ENCODE measurements around the gene SLC25A36.
A peak's percentile ranks its signal among the peaks of the same experiment; 100 is the strongest.

Gene SLC25A36, protein sequence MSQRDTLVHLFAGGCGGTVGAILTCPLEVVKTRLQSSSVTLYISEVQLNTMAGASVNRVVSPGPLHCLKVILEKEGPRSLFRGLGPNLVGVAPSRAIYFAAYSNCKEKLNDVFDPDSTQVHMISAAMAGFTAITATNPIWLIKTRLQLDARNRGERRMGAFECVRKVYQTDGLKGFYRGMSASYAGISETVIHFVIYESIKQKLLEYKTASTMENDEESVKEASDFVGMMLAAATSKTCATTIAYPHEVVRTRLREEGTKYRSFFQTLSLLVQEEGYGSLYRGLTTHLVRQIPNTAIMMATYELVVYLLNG
- total RNA-seq: 61.8 to 185 (median 105) reads per million in 4 donors

DNA sequence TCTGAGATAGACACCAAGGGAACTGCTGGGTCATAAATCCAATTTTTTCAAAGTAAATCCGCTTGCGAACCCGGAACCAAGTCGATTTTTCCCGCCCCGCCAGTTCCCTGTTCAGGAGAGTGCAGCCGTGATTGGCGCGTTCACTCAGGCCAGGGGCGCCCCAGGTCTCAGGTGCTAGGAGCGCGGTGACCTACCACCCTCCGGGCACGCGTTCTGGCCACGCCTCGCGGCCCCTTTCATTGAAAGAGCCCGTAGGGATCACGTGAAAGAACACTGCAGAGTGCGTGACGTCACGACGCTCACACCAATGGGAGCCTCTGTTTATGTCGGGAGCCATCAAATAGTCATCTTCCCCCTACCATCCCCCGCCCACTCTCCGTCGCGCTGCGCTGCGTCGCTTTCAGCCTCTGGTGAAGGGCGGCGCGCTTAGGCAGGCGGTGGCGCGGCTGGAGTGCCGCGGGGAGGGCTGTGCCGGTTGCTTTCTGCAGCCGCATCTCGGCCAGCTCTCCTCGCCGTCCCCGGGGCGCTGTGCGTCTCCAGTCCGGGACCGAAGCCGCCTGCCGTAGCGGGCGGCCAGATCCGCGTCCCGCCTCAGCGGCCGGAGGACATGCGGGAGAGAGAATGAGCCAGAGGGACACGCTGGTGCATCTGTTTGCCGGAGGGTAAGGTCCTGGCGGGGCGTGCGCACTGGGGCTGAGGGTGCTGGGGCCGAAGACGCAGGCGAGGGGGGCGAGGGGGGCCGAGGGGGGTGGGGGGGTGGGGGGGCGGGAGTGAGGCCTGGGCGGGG is at the start of gene SLC25A36:
Gene SLC25A36 (plus strand): TSS at position 403 of the 787 bp plus-strand sequence. CDS start 219 bp downstream, at position 622.
- peak; percentile 84 to 98 (median 92) for DNase-seq

DNA sequence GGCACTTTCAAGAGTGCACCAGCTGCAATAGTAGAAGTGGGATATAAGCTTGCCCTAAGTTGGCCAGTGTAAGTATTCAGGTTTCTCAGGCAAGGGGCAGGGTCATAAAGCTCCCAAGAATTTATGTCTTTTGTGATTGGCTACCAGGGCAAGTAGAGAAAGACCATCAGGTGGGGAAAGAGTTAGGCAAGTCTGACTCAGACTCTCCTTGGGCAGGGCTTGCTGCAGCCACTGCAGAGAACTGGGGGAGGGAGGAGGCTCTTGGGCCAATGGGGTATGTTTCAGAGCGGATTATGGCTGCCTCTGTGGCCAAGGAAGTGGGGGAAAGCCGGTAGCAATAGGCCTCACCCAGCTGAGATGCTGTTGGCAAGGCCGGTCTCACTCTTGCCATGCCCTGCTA is 44.6 kb upstream of the SLC25A36 start:
- no peak for DNase-seq

DNA sequence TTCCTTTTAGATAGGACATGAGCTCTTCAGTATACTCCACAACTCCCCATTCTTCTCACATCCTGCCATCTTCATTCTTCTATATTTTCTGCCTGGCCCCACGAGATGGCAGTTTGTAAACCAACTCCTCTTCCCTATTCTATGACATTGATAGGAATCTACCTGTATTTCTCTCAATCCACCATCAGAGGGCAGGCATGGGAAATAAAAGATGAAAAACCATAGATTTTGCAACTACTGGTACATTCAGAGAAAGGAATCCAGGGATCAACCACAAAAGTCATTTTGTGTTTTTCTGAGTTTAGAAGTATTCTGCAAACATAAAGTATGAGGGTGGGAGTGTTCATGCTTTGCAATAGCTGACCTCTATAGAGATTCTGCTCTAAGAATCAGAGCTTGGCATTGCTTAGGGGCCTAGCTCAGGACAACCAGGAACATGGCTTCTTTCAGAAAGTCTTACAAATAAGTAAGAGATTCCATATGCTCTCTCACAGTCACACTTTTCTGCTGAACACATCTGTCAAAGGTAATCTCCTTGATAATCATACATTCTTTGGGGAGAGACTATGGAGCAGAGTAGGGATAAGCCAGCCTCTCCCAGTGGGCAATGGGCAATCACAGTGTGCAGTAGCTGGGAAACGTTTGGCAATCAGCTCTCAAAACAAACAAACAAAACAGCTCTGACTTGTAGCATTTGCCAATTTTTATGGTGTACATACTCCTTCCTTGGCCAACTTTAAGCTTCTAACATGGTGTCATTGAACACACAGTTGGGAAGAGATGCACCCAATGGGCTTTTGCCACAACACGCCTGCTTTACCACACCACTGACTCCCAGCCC is 43.1 kb upstream of the SLC25A36 start:
- DNase-seq: peak in 2 of 5 donors; percentile 17 to 28

DNA sequence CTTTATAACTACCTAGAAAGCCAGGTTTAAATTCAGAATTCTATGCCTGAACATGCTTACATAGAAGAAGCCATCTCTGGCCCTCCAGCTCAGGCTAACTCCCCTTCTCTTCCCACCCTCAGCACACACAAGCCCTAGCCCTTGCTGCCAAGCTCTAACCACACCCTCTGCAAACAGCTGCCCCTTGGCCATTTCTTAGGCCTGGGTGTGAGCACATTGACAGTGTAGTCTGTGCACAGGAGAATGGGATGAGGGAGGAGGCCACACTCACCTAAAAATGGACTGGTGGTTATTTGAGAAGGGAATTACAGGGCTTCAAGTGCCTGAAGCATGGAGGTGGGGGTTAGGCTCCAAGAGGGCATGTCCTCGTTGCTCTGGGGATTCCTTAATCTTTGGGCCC is 42.3 kb upstream of the SLC25A36 start:
- DNase-seq: no peak

DNA sequence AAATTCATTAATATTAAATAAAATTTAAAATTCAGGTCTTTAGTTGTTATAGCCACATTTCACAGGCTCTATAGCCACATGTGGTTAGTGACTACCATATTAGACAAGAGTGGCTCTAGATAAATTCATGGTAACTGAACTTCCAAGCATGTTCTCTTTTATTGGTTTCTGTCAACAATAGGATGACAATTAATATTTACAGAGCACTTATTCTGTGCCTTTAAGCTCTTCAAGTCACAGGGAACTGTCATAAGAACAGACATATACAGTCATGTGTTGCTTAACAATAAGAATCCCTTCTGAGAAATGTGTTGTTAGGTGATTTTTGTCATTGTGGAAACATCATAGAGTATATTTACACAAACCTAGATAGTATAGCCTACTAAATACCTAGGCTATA is 38.8 kb upstream of the SLC25A36 start:
- DNase-seq: no peak

DNA sequence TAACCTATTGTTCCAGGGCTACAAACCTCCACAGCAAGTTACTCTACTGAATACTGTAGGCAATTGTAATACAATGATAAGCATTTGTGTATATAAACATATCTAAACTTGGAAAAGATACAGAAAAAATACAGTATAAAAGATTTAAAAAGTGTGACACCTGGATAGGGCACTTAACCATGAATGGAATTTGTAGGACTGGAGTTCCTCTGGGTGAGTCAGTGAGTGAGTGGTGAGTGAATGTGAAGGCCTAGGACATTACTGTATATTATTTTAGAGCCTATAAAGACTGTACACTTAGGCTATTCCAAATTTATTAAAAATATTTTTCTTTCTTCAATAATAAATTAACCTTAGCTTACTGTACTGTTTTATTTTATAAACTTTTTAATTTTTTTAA is 38.4 kb upstream of the SLC25A36 start:
- no peak for DNase-seq

DNA sequence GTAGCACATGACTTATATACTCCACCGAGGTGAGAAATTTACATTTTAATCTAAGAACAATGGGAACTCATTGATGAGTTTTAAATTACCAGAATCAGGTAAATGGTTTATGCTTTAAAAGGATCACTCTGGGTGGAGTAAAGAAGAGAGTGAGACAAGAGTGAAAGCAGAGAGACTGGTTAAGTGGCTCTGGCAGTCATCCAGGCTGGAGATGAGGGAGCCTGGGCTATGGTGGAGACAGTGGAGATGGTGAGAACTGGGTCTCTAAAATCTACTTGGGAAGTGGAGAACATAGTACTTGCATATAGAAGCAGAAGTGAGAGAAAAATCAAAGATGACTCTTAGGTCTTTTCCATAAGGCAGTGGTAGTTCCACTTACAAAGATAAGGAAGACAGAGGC is 37.1 kb upstream of the SLC25A36 start:
- DNase-seq: no peak

DNA sequence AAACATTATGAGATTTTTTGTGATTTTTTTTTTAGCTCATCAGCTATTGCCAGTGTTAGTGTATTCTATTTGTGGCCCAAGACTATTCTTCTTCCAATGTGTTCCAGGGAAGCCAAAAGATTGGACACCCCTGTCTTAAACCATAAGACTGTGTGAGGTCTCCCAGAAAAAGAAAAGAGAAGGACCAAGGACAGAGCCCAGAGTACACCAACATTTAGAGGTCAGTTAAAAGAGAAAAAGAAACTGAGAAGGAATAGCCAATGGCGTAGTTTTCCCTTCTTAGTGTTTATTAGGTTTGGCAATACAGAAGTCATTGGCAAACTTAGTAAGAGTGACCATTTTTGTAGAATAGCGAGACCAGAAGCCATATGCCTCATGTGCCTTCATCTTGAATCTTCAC is 36.1 kb upstream of the SLC25A36 start:
- no peak for DNase-seq

DNA sequence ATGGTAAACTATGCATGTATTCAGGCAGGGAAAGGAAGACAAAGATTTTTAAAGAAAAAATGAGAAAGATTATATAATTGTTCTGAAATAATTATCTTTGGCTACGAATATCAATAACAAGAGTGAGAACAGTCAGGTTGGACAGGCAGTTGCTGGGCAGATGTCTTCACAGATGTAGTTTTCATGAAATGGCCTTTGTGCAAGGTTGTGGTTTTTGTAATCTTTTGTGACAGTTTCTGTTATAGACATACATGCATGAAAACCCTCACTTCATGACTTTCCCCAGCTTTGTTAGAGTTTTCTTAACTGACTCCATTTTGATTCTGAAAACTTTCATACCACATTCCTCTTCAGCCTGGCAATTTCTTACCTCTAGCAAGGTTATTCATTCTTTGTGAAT is 34.9 kb upstream of the SLC25A36 start:
- DNase-seq: no peak

DNA sequence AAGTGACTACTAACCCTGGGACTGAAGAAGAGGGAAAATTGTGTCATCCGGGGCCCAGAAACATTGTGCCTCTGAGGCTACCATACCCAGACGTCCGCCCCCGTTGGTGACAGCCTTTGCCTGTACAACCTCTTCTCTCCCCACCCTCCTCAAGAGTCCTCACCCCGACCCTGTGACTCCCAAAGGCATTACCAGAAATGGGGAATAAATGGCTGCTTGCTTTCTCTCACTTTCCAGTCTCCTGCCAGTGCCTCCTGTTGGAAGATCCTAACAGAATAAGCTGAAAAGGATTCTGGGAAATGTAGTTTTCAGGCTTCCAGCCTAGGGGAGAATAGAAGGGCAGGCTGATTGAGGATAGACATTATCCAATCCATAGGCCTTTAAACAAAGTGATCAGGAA is 30.8 kb upstream of the SLC25A36 start:
- no peak for DNase-seq

DNA sequence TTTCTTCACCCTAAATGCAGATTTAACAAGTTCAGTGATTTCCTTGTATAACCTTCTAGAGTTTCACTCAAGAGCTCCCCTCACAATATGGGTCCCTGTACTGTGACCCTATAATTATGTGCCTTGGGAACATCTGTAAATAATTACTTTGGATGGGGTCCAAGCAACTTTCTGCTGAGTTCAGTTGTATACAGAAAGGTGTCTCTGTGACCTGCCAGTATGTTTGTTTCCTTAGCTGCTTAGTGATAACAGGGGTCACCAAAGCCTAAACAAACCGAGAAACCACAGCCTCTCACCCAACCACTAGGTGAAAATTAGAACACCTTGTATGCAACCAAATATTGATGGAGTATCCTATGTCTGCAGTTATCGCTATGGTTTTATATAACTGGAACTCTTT is 29.8 kb upstream of the SLC25A36 start:
- DNase-seq: no peak

DNA sequence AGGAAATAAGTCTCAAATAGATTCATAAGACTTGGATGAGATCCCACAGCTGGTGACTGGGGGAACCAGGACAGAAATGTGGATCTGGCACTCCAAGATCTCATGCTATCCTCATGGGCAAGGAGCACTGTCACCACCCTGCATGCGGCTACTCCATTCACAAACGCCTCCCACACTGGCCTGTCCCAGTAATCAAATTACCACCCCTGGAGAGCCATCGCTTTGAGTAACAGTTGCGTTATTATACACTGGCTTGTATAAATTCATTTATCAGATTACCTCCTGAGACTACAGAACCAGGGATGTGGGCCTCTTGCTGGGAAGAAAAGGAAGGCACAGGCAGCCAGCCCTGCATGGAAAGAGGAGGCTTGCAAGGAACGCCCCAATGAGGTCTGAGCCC is 27.9 kb upstream of the SLC25A36 start:
- no peak for DNase-seq

DNA sequence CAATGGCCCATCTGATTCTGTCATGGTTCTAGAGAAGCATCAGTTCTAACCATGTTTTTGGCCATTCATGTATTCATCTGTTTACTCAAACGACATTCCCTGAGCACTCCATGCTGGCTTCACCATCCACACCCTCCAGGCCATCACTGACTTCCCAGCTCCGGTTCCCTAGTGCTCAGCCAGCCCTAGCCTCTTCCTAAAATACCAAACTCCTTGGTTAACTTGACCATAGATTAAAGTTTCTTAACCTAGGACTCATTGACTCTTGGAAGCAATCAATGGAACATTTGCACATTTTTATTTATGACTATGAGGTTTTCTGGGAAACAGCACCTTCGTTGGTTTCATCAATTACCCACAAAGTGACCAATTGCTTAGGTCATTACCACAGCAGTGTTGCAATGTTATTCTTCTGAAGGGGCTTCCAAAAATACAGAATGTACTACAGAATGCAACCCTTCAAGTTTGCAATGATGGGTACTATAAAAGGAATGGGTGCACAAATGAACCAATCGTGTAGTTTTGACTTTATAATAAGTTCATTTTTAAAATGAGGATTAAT is 27.2 kb upstream of the SLC25A36 start:
- DNase-seq: no peak

DNA sequence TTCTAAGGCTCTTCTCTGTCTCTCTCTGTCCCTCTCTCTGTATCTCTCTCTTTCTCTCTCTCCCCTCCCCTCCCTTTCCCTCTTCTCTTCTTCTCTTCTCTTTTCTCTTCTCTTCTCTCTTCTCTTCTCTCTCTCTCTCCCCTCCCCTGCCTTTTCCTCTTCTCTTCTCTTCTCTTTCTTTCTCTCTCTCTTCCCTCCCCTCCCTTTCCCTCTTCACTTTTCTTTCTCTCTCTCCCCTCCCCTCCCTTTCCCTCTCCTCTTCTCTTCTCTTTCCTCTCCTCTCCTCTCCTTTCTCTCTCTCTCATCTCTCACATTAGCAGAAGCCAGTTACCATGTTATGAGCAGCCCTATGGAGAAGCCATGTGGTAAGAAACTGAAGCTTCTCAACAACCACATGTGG is 25.0 kb upstream of the SLC25A36 start:
- no peak for DNase-seq

DNA sequence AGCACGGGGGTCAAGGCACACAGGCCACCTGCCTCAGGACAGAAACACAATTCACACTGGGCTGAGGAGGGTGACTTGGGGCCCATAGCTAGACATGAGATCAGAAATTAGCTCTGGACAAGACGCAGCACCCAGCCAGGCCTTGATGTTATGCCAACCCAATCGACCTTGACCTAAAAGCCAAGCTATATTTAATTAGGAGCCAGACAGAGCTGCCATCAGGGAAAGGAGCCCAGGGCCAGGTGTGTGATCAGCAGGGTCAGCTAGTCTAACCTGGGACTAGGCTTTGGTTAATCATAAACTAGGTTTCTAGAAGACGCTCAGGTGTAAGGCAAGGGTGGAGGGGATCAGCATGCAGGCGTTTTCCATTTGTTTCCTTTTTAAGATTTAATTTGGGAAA is 23.9 kb upstream of the SLC25A36 start:
- DNase-seq: no peak

DNA sequence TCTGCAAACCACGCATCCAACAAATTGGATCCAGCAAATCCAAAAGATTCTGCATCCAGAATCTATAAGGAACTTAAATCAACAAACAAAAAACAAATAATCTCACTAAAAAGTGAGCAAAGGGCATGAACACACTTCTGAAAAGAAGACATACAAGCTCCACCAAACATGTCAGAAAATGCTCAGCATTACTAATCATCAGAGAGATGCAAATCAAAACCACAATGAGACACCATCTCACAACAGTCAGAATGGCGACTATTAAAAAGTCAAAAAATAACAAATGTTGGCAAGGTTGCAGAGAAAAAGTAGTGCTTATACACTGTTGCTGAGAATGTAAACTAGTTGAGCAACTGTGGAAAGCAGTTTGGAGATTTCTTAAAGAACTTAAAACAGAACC is 21.6 kb upstream of the SLC25A36 start:
- no peak for DNase-seq

DNA sequence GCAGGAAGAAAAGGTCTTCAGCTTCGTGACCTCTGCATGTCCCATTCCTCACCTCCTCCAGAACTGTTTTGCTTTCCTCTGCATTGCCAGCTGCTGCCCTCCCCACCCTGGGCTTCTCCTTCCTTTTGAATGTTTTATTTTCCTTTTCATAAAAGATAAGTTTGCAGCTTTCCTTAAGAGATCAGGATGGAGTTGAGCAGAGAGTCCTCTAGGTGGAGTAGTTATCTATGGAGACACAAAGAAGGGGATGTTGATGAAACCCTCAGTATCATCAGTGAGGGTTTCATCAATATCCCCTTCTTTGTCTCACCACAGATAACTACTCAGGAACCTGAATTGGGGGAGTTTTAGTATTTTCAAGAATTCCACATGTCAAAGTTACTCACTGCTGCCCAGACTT is 19.0 kb upstream of the SLC25A36 start:
- DNase-seq: no peak

DNA sequence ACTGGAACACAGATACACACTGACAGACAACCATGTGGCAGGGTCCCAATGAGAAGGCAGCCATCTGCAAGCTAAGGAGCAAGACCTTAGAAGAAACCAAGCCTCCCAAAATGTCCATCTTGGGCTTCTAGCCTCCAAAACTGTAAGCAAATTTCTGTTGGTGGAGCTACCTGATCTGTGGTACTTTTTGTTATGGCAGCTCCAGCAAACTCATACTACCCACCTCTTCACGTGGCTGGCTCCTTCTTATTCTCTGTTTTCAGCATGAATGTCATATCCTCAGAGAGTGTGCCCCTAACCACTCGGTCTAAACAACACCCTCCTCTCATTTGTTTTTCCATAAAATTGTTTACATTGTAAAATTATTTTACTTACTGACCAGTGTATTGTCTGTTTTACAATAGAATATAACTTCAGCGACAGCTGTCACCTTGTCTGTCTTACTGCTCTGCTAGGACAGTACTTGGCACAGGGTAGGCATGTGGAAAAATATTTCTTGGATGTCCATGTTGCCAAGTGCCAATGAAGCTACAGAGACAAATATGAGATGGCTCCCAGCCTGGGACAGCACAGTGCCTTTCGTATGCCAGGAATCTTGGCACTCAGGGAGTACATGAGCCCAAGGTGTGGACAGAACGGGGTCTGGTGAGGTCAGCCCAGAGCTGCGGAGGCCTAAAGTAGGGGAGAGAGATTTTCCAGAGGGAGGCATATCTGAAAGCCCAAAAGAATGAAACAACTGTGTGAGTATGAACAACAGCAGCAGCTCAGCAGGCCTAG is 17.4 kb upstream of the SLC25A36 start:
- no peak for DNase-seq

DNA sequence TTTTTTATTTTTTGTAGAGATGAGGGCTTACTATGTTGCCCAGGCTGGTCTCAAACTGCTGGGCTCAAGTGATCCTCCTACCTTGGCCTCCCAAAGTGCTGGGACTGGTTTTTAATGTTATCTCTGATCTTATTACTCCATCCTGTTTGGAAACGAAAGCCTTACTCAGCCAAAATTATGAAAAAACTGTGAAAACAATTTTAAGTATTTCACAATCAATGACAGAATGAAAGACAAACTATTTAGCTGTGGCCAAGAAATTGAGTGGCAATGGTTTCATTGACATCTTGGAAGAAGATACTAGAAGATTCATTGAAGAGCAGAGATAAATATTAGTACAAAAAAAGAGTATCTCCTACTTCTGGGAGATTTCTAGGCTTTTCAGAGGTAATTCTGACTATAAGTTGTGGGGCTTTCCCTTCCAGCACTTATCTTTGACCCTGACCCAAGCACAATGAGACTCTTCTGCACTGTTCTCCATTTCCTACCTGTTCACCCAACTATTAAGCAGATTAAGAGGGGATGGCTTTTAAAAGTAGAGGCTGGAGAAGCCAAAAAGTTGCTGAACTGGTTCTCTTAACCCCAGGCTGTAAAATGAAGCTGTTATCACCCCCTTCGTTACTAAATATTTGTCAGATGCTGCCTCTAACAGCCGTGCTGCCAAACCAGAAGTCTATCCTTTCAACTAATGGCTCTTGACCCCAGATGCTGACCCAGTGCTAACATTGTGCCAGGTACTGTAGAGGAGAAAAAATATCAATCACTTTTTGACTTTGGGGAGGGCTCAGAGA is 14.2 kb upstream of the SLC25A36 start:
- no peak for DNase-seq

DNA sequence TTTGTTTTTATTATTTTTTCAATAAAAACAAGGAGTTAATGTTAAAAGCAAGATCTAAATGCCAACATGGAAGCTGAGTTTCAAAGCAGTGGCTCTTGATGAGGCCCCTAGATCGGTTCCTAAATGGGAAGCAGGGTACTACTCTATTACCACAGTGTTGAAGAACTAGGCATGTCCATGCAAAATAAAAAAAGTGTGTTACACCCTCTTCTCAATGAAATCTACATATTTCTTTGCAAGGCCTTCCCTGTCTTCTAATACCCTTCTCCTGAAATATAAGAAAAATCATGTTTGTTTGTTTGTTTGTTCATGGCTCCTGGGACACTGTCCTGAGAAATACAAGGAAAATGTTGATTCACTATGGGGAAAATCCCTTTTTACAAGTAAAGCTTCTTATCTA is 12.2 kb upstream of the SLC25A36 start:
- no peak for DNase-seq

DNA sequence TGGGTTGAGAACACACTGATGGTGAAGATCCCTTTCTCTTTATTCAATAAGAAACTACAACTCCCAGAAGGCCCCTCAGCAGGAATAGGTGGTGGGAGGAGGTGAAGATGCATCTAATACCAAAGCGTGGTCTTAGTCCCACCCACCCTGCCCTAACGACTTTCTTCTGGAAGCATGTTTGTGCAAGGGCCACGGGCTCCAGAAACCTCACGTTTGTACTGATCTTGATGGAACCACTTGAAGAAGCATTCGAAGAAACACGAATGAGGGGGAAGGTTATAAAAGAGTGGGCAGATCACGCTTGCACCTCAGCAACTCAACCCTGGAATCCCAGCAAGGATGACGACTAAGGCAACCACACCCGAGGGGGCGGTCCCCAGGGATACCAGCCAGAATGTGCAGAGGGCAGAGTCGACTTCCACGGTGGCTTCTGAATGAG is 10.6 kb upstream of the SLC25A36 start:
- DNase-seq: no peak
